ENCODE measurements around the gene F9. TPM values are rescaled to one million over a fixed set of nuclear protein-coding genes. Genes with fewer than 3 reads are reported as not detected.
"Not testable (repeated sequence)": the region's sequence is repeated elsewhere in the genome, so short reads cannot be mapped to it uniquely, and the experiment has no call there.

F9 gene
- total RNA-seq, 1 experiment from 2014 or later: not detected

DNA sequence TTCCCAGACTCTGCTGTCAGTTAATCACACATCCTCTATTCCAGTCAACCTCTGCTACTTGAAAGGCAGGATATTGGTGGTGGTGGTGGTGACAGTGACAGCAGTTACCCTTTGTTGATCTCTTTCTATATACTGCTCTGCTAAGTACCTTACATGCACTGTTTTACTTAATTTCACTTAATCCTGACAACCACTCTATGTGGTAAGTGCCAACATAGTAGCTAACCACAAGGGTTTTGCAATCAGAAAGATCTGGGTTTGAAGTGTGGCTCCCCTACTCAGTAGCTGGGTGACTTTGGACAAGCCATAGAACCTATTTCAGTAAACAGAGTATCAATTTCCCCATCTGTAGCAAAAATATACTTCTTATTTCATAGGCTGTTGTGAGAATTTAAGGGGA is 24.2 kb upstream of the F9 start:
- no peaks in the 10 kb centered on the region for H3K9me3 Mint-ChIP-seq (ENCODE audit: low read depth, unreplicated experiment)
- intact Hi-C loops (cut with micrococcal nuclease; ENCODE audit: unreplicated experiment): no loop called here

GRCh38 chrX:139508099-139508498 is 22.4 kb upstream of the F9 start:
- Mint-ChIP-seq H3K4me1 (ENCODE audit: low read depth, unreplicated experiment) (no peaks in the 10 kb centered on the region), H3K27ac (ENCODE audit: unreplicated experiment) (no peak overlapping the region), H3K27me3 (ENCODE audit: unreplicated experiment) (no peaks in the 10 kb centered on the region), H3K4me3 (ENCODE audit: low read depth, unreplicated experiment) (no peak overlapping the region), H3K36me3 (ENCODE audit: insufficient read depth, unreplicated experiment) (no peaks in the 10 kb centered on the region), H3K9me3 (ENCODE audit: low read depth, unreplicated experiment) (no peaks in the 10 kb centered on the region)
- no TSS peak for BruUV-seq (replicated peaks)
- intact Hi-C loops (cut with micrococcal nuclease; ENCODE audit: unreplicated experiment): no loop called here
- CTCF ChIA-PET: no interaction called here
- no peak for DNase-seq
- no peak for TF ChIP-seq CTCF (IDR thresholded peaks at IDR 0.05; ENCODE audit: unreplicated experiment)

More for the DNA sequence above, 24.2 kb upstream of the F9 start:
- no peak for TF ChIP-seq CTCF (IDR thresholded peaks at IDR 0.05; ENCODE audit: unreplicated experiment)
- no TSS peak for BruUV-seq (replicated peaks)
- Mint-ChIP-seq H3K4me3 (ENCODE audit: low read depth, unreplicated experiment) (no peak overlapping the region), H3K4me1 (ENCODE audit: low read depth, unreplicated experiment) (no peaks in the 10 kb centered on the region), H3K27ac (ENCODE audit: unreplicated experiment) (no peak overlapping the region), H3K27me3 (ENCODE audit: unreplicated experiment) (no peaks in the 10 kb centered on the region), H3K36me3 (ENCODE audit: insufficient read depth, unreplicated experiment) (no peaks in the 10 kb centered on the region)
- DNase-seq: no peak
- CTCF ChIA-PET: no interaction called here

DNA sequence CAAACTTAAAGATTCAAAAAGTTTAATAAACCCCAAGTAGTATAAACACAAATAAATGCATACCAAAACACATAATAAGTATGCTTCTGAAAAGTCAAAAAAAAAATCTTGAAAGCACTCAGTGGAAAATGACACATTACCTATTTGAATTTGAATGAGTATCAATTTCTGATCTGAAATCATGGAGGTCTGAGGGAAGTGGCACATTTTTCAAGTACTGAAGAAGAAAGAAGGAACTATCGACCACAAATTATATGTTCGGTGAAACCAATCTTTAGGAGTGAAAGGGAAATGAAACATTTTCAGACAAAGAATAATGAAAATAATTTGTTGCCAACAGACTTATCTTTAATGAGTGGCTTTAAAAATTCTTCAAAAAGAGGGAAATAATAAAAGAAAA is 12.1 kb upstream of the F9 start:
- no peaks in the 10 kb centered on the region for H3K4me1 Mint-ChIP-seq (ENCODE audit: low read depth, unreplicated experiment)
- peaks cover 2% of the 10 kb centered on the region for H3K9me3 Mint-ChIP-seq (ENCODE audit: low read depth, unreplicated experiment)
- no peak for DNase-seq
- no peak for TF ChIP-seq CTCF (IDR thresholded peaks at IDR 0.05; ENCODE audit: unreplicated experiment)
- intact Hi-C loops (cut with micrococcal nuclease; ENCODE audit: unreplicated experiment): no loop called here
- no peaks in the 10 kb centered on the region for H3K27me3 Mint-ChIP-seq (ENCODE audit: unreplicated experiment)
- CTCF ChIA-PET: no interaction called here
- no peak overlapping the region for H3K27ac Mint-ChIP-seq (ENCODE audit: unreplicated experiment)
- BruUV-seq (replicated peaks): no TSS peak
- H3K36me3 Mint-ChIP-seq (ENCODE audit: insufficient read depth, unreplicated experiment): no peaks in the 10 kb centered on the region
- H3K4me3 Mint-ChIP-seq (ENCODE audit: low read depth, unreplicated experiment): no peak overlapping the region

DNA sequence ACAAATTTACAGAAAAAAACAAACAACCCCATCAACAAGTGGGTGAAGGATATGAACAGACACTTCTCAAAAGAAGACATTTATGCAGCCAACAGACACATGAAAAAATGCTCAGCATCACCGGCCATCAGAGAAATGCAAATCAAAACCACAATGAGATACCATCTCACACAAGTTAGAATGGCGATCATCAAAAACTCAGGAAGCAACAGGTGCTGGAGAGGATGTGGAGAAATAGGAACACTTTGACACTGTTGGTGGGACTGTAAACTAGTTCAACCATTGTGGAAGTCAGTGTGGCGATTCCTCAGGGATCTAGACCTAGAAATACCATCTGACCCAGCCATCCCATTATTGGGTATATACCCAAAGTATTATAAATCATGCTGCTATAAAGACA is 1.7 kb upstream of the F9 start:
- H3K36me3 Mint-ChIP-seq (ENCODE audit: insufficient read depth, unreplicated experiment); H3K4me3 Mint-ChIP-seq (ENCODE audit: low read depth, unreplicated experiment); CTCF ChIA-PET; intact Hi-C loops (cut with micrococcal nuclease; ENCODE audit: unreplicated experiment); H3K27ac Mint-ChIP-seq (ENCODE audit: unreplicated experiment); H3K27me3 Mint-ChIP-seq (ENCODE audit: unreplicated experiment); DNase-seq; H3K4me1 Mint-ChIP-seq (ENCODE audit: low read depth, unreplicated experiment); BruUV-seq (replicated peaks): not testable (repeated sequence)
- H3K9me3 Mint-ChIP-seq (ENCODE audit: low read depth, unreplicated experiment): peaks cover 11% of the 10 kb centered on the region

- no peaks in the 10 kb centered on the region for H3K36me3 Mint-ChIP-seq (ENCODE audit: insufficient read depth, unreplicated experiment)
- no peaks in the 10 kb centered on the region for H3K27me3 Mint-ChIP-seq (ENCODE audit: unreplicated experiment)
- no peaks in the 10 kb centered on the region for H3K4me1 Mint-ChIP-seq (ENCODE audit: low read depth, unreplicated experiment)
- no peak overlapping the region for H3K4me3 Mint-ChIP-seq (ENCODE audit: low read depth, unreplicated experiment)
- DNase-seq: no peak
- H3K27ac Mint-ChIP-seq (ENCODE audit: unreplicated experiment): no peak overlapping the region
- BruUV-seq (replicated peaks): no TSS peak
- intact Hi-C loops (cut with micrococcal nuclease; ENCODE audit: unreplicated experiment): no loop called here
- CTCF ChIA-PET: no interaction called here
- no peak for TF ChIP-seq CTCF (IDR thresholded peaks at IDR 0.05; ENCODE audit: unreplicated experiment)
- peaks cover 7% of the 10 kb centered on the region for H3K9me3 Mint-ChIP-seq (ENCODE audit: low read depth, unreplicated experiment)
Observed at GRCh38 chrX:139532834-139533233, 2.3 kb downstream of the F9 start.

Measured in Calu3 (cell line).